Measurements from ENCODE around the gene FGR.

FGR gene

GRCh38 chr1:27585684-27586083 is 49.3 kb downstream of the FGR start:
- DNase-seq (ENCODE audit: low spot score), result no peak

GRCh38 chr1:27584453-27584852 is 50.5 kb downstream of the FGR start:
- DNase-seq (ENCODE audit: low spot score), result no peak

- no peak for DNase-seq (ENCODE audit: low spot score)
Observed at GRCh38 chr1:27583479-27583878, 51.5 kb downstream of the FGR start.

GRCh38 chr1:27581823-27582243 is 53.2 kb downstream of the FGR start:
- no peak for DNase-seq (ENCODE audit: low spot score)

- no peak for DNase-seq (ENCODE audit: low spot score)
Observed at GRCh38 chr1:27577504-27578188, 57.3 kb downstream of the FGR start.

- DNase-seq (ENCODE audit: low spot score), result no peak
Observed at GRCh38 chr1:27576806-27577227, 58.2 kb downstream of the FGR start.

GRCh38 chr1:27575840-27576331 is 59.1 kb downstream of the FGR start:
- DNase-seq (ENCODE audit: low spot score), result peak; percentile 91

GRCh38 chr1:27574871-27575831 is 59.8 kb downstream of the FGR start:
- DNase-seq (ENCODE audit: low spot score), result peak; percentile 94

- DNase-seq (ENCODE audit: low spot score), result no peak
Observed at GRCh38 chr1:27574001-27574781, 60.8 kb downstream of the FGR start.

GRCh38 chr1:27572679-27573426 is 62.1 kb downstream of the FGR start:
- peak; percentile 57 for DNase-seq (ENCODE audit: low spot score)

GRCh38 chr1:27572019-27572678 is 62.8 kb downstream of the FGR start:
- no peak for DNase-seq (ENCODE audit: low spot score)

GRCh38 chr1:27571439-27572018 is 63.5 kb downstream of the FGR start:
- DNase-seq (ENCODE audit: low spot score), result no peak

- DNase-seq (ENCODE audit: low spot score), result no peak
Observed at GRCh38 chr1:27570784-27571183, 64.2 kb downstream of the FGR start.

GRCh38 chr1:27570356-27570755 is 64.6 kb downstream of the FGR start:
- no peak for DNase-seq (ENCODE audit: low spot score)

- no peak for DNase-seq (ENCODE audit: low spot score)
Observed at GRCh38 chr1:27569506-27570291, 65.3 kb downstream of the FGR start.

GRCh38 chr1:27569088-27569460 is 65.9 kb downstream of the FGR start:
- DNase-seq (ENCODE audit: low spot score), result no peak

- peak; percentile 96 for DNase-seq (ENCODE audit: low spot score)
Observed at GRCh38 chr1:27568300-27569087, 66.5 kb downstream of the FGR start.

- DNase-seq (ENCODE audit: low spot score), result no peak
Observed at GRCh38 chr1:27567971-27568299, 67.0 kb downstream of the FGR start.

GRCh38 chr1:27567146-27567526 is 67.8 kb downstream of the FGR start:
- no peak for DNase-seq (ENCODE audit: low spot score)
